Lower lobe of right lung (tissue), 2 donors: Measurements from ENCODE around the gene ZFAND3. TPM values are rescaled to one million over a fixed set of nuclear protein-coding genes. Genes with fewer than 3 reads are reported as not detected.

Experiments
- ATAC-seq, 2 donors: fragments of 200-7000 bp; cut with Tn5 transposase; one replicate each; pipeline ENCODE4 v1.9.1; 2020 to 2022; ENCODE audit warnings: mild to moderate bottlenecking in 2 of 2, moderate library complexity in 2 of 2
- DNase-seq: peaks from one replicate; pipeline ENCODE4 v3.0.0-alpha.2; 2020
- H3K27ac ChIP-seq: fragments of 200-600 bp; one replicate; pipeline ENCODE4 v1.8.0; 2022
- H3K27me3 ChIP-seq: fragments of 200-600 bp; one replicate; pipeline ENCODE4 v1.8.0; 2022; ENCODE audit warnings: low read depth
- H3K36me3 ChIP-seq: fragments of 200-600 bp; one replicate; pipeline ENCODE4 v1.8.0; 2022; ENCODE audit warnings: mild to moderate bottlenecking
- H3K4me1 ChIP-seq: fragments of 200-600 bp; one replicate; pipeline ENCODE4 v1.8.0; 2022
- H3K4me3 ChIP-seq: fragments of 200-600 bp; one replicate; pipeline ENCODE4 v1.8.0; 2022; ENCODE audit warnings: mild to moderate bottlenecking
- H3K9me3 ChIP-seq: fragments of 200-600 bp; one replicate; pipeline ENCODE4 v1.8.0; 2022
- intact Hi-C: fragments of 100-400 bp; cut with DNase I; formaldehyde crosslinking; loops from one replicate; pipeline ENCODE4 v1.11.0; 2022
- total RNA-seq: library from RNA; stranded (reverse); fragmentation: NEBNext Ultra II Directional; extraction: Animal tissue kit (Norgen Biotek cat#: 25700); gene quantifications from one replicate; pipeline ENCODE4 v1.2.1, GENCODE V29; 2021
- TF ChIP-seq, protein P1 (sequence below): fragments of 200-600 bp; IDR thresholded peaks from one replicate; pipeline ENCODE4 v1.8.0; 2022; ENCODE audit warnings: antibody characterized with exemption, mild to moderate bottlenecking
- donor health status: DM: no; HTN: yes; CAD: no; lungs with severe emphysema.

ZFAND3 gene
- total RNA-seq, 1 donor from 2014 or later: 83.3 TPM

DNA sequence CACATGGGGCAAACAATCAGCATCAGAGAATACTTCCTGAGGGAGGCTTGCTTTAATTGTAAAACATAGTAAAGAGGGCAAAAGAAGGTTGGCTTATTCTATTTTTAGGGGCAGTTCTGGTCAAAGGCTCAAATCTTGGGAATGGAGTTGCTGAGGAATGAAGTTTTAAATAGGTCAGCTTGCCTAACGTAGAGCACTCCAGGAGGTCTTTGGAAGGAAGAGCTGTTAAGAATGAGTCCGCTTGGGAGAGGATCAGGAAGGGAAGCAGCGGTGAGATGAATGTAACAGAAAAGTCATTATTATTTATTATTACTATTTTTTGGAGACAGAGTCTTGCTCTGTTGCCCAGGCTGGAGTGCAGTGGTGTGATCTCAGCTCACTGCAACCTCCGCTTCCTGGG lies 108.7 kb downstream of the ZFAND3 start:
- no peak for ATAC-seq
- Histone ChIP-seq H3K27me3 (no peaks in the 10 kb centered on the region), H3K4me3 (no peak overlapping the region), H3K36me3 (no peaks in the 10 kb centered on the region), H3K9me3 (no peaks in the 10 kb centered on the region), H3K27ac (no peak overlapping the region), H3K4me1 (no peaks in the 10 kb centered on the region)
- DNase-seq: no peak
- TF ChIP-seq, protein P1, sequence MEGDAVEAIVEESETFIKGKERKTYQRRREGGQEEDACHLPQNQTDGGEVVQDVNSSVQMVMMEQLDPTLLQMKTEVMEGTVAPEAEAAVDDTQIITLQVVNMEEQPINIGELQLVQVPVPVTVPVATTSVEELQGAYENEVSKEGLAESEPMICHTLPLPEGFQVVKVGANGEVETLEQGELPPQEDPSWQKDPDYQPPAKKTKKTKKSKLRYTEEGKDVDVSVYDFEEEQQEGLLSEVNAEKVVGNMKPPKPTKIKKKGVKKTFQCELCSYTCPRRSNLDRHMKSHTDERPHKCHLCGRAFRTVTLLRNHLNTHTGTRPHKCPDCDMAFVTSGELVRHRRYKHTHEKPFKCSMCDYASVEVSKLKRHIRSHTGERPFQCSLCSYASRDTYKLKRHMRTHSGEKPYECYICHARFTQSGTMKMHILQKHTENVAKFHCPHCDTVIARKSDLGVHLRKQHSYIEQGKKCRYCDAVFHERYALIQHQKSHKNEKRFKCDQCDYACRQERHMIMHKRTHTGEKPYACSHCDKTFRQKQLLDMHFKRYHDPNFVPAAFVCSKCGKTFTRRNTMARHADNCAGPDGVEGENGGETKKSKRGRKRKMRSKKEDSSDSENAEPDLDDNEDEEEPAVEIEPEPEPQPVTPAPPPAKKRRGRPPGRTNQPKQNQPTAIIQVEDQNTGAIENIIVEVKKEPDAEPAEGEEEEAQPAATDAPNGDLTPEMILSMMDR: no peak
- intact Hi-C loops: no loop called here

DNA sequence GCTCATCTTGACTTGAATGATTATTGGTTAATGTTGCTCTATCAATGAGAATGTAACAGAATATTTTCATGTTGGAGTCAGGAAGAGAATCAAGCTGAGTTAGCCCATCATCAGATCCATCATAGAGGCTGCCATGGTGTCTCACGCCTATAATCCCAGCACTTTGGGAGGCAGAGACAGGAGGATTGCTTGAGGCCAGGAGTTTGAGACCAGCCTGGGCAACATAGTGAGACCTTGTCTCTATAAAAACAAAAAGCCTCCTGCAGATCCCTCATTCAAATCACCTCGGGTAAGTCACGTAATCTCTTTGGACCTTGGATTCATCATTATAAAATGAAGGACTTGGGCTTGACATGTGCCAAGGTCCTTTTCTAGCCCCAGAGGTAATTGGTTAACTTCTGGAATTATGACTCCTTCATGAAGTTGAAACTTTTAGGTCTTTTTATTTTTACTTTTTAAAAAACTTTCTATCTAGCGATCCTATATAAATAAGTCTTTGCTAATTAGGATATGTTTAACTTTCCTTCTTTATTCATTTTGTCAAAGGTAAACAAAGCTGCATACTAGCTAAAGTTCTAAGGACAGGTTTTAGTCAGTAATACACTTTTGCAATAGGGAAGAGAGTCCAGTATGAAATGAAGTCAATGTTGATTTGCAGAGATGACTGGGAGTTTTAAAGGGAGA lies 110.9 kb downstream of the ZFAND3 start:
- no peaks in the 10 kb centered on the region for H3K27me3 ChIP-seq
- TF ChIP-seq, protein P1: no peak
- no peaks in the 10 kb centered on the region for H3K9me3 ChIP-seq
- DNase-seq (no peak), ATAC-seq (no peak)
- H3K27ac ChIP-seq: no peak overlapping the region
- H3K36me3 ChIP-seq: no peaks in the 10 kb centered on the region
- intact Hi-C loops: no loop called here
- no peaks in the 10 kb centered on the region for H3K4me1 ChIP-seq
- H3K4me3 ChIP-seq: no peak overlapping the region

DNA sequence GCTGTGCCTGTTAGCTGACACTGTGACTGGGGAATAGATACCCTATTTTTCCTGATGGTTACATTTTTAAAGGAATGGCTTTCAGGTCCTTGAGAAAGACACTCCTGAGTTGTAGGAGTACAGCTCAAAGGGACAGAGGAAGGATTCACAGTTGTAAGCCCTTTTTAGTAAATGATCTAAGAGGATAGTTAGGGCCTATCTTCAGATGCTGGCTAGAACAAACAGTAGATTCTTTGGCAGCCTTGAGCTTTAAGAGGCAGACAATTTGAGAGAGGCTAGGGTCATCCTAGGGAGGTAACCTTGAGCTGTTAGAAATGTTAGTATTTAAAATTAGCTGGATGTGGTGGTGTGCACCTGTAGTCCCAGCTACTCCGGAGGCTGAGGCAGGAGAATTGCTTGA lies 111.5 kb downstream of the ZFAND3 start:
- no peaks in the 10 kb centered on the region for H3K9me3 ChIP-seq
- DNase-seq (no peak), ATAC-seq (no peak)
- TF ChIP-seq, protein P1: no peak
- no peaks in the 10 kb centered on the region for H3K36me3 ChIP-seq
- H3K27me3 ChIP-seq: no peaks in the 10 kb centered on the region
- H3K4me3 ChIP-seq: no peak overlapping the region
- intact Hi-C loops: no loop called here
- H3K4me1 ChIP-seq: no peaks in the 10 kb centered on the region
- H3K27ac ChIP-seq: no peak overlapping the region

DNA sequence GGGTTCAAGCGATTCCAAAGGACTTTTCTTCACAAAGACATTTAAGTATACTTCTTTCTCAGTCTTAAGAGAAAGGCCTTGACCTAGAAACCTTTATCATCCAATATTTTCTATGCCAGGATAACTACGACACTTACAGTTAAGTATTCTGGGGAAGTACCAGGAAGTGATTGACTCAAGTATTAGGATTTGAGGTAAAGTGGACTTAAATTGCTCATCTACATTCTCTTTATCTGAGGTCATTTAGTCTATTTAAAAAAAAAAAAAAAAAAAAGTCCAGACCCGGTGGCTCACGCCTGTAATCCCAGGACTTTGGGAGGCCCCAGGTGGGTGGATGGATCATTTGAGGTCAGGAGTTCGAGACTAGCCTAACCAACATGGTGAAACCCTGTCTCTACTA lies 114.7 kb downstream of the ZFAND3 start:
- H3K9me3 ChIP-seq: no peaks in the 10 kb centered on the region
- peaks cover 9% of the 10 kb centered on the region for H3K4me1 ChIP-seq
- H3K4me3 ChIP-seq: no peak overlapping the region
- TF ChIP-seq, protein P1: no peak
- ATAC-seq: peak in 1 of 2 donors; percentile 39
- no peak overlapping the region for H3K27ac ChIP-seq
- DNase-seq: no peak
- no peaks in the 10 kb centered on the region for H3K36me3 ChIP-seq
- no peaks in the 10 kb centered on the region for H3K27me3 ChIP-seq
- intact Hi-C loops: no loop called here

DNA sequence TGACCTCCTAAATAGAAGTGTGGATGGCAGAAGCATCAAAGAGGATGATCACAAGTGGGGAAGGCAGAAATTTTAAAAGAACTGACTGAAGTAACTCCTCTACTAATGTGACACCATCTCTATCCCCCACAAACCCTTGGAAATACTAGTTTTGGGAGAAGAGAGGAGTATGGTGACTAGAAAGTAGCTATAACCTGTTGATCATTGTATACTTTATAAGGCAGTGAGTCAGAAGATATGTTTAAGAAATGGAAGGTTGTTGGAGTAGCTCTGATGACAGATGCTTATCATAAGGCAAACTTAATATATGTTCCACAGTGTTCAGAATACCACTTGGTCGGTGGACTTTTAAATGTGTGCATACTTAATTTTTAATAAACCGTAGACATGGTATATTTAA lies 116.6 kb downstream of the ZFAND3 start:
- Histone ChIP-seq H3K27ac (no peak overlapping the region), H3K4me3 (no peak overlapping the region), H3K4me1 (peaks cover 15% of the 10 kb centered on the region), H3K36me3 (no peaks in the 10 kb centered on the region), H3K9me3 (no peaks in the 10 kb centered on the region), H3K27me3 (no peaks in the 10 kb centered on the region)
- ATAC-seq: no peak
- TF ChIP-seq, protein P1: no peak
- intact Hi-C loops: no loop called here
- DNase-seq: no peak
